Measurements from ENCODE around the gene P2RX3. TPM values are rescaled to one million over a fixed set of nuclear protein-coding genes. Genes with fewer than 3 reads are reported as not detected.

Gene P2RX3
- total and polyA plus RNA-seq, 2 donors from 2014 or later: not detected

GRCh38 chr11:57387289-57388030 is 49.3 kb downstream of the P2RX3 start:
- no peak overlapping the region for H3K9ac ChIP-seq (ENCODE audit: low read length in 3 of 3)
- no peak overlapping the region for H3K27ac ChIP-seq (ENCODE audit: low read depth in 2 of 2, low read length in 2 of 2)
- H3K4me1 ChIP-seq (ENCODE audit: control insufficient read depth in 2 of 3, insufficient read depth in 2 of 3, low read depth in 1 of 3, low read length in 3 of 3): no peaks in the 10 kb centered on the region
- no peaks in the 10 kb centered on the region for H3K27me3 ChIP-seq (ENCODE audit: control insufficient read depth, insufficient read depth, low read length)
- intact Hi-C loops (cut with DNase I): no loop called here
- FAIRE-seq (no peak), DNase-seq (no peak)
- no peak overlapping the region for H3K4me3 ChIP-seq (ENCODE audit: low read length in 3 of 3)
- H3K9me3 ChIP-seq (ENCODE audit: control insufficient read depth in 2 of 3, insufficient read depth in 1 of 3, low read length in 3 of 3): no peaks in the 10 kb centered on the region
- peak; percentile 13 for TF ChIP-seq CTCF (IDR thresholded peaks at IDR 0.05; ENCODE audit: borderline replicate concordance, extremely low read depth, insufficient read depth)
- H3K36me3 ChIP-seq (ENCODE audit: control insufficient read depth in 2 of 3, insufficient read depth in 3 of 3, low read length in 3 of 3): no peaks in the 10 kb centered on the region

GRCh38 chr11:57390535-57390934 is 52.4 kb downstream of the P2RX3 start, which contains the start of gene PRG2:
TSS of gene PRG2 (minus strand) at chr11:57390650. CDS start at chr11:57389944, 706 bp downstream.
- Histone ChIP-seq H3K9ac (ENCODE audit: low read length in 3 of 3) (no peak within 1 kb of the TSS), H3K4me1 (ENCODE audit: control insufficient read depth in 2 of 3, insufficient read depth in 2 of 3, low read depth in 1 of 3, low read length in 3 of 3) (no peaks in the 10 kb centered on the region), H3K4me3 (ENCODE audit: low read length in 3 of 3) (no peak within 1 kb of the TSS), H3K27ac (ENCODE audit: low read depth in 2 of 2, low read length in 2 of 2) (no peak within 1 kb of the TSS), H3K9me3 (ENCODE audit: control insufficient read depth in 2 of 3, insufficient read depth in 1 of 3, low read length in 3 of 3) (no peaks in the 10 kb centered on the region), H3K36me3 (ENCODE audit: control insufficient read depth in 2 of 3, insufficient read depth in 3 of 3, low read length in 3 of 3) (no peaks in the 10 kb centered on the region), H3K27me3 (ENCODE audit: control insufficient read depth, insufficient read depth, low read length) (no peaks in the 10 kb centered on the region)
- no peak for FAIRE-seq
- no peak for TF ChIP-seq CTCF (IDR thresholded peaks at IDR 0.05; ENCODE audit: borderline replicate concordance, extremely low read depth, insufficient read depth)
- no peak for DNase-seq
- intact Hi-C loops (cut with DNase I): no loop called here

- intact Hi-C loops (cut with DNase I): no loop called here
- no peaks in the 10 kb centered on the region for H3K36me3 ChIP-seq (ENCODE audit: control insufficient read depth in 2 of 3, insufficient read depth in 3 of 3, low read length in 3 of 3)
- H3K4me3 ChIP-seq (ENCODE audit: low read length in 3 of 3): no peak overlapping the region
- FAIRE-seq (no peak), DNase-seq (no peak)
- TF ChIP-seq CTCF (IDR thresholded peaks at IDR 0.05; ENCODE audit: borderline replicate concordance, extremely low read depth, insufficient read depth): no peak
- H3K27ac ChIP-seq (ENCODE audit: low read depth in 2 of 2, low read length in 2 of 2): no peak overlapping the region
- H3K9me3 ChIP-seq (ENCODE audit: control insufficient read depth in 2 of 3, insufficient read depth in 1 of 3, low read length in 3 of 3): no peaks in the 10 kb centered on the region
- no peak overlapping the region for H3K9ac ChIP-seq (ENCODE audit: low read length in 3 of 3)
- no peaks in the 10 kb centered on the region for H3K4me1 ChIP-seq (ENCODE audit: control insufficient read depth in 2 of 3, insufficient read depth in 2 of 3, low read depth in 1 of 3, low read length in 3 of 3)
- no peaks in the 10 kb centered on the region for H3K27me3 ChIP-seq (ENCODE audit: control insufficient read depth, insufficient read depth, low read length)
Measured at GRCh38 chr11:57391111-57391510, 53.0 kb downstream of the P2RX3 start.

Data from kidney (tissue), 14 donors.